Measurements from ENCODE around the gene DOP1B. TPM values are rescaled to one million over a fixed set of nuclear protein-coding genes. Genes with fewer than 3 reads are reported as not detected.
A peak's percentile ranks its signal among the peaks of the same experiment; 100 is the strongest.

The DOP1B gene
- total and polyA plus RNA-seq, 7 experiments from 2014 or later: 3.8 to 34.0 (median 13.1) TPM

DNA sequence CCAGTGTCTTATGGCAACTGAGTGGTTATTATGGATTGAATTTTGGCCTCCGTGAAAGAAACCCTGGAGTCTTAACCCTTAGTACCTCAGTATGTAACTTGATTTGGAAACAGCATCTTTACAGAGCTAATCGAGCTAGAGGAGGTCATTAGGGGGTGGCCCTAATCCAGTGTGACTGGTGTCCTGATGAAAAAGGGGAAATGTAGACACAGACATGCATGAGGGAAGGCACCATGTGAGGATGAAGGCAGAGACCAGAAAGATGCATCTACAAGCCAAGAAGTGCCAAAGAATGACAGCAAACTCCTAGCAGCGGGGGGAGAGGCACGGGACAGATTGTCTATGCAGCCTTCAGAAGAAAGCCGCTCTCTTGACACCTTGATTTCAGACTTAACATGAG, 14.7 kb downstream of the DOP1B start:
- peak overlapping the region in 6 of 9 donors; percentile 28 to 80 (median 40) for H3K27ac Mint-ChIP-seq
- ATAC-seq (no peak), DNase-seq (no peak)
- Histone ChIP-seq H3K27ac (ENCODE audit: low read depth, low read length) (no peak overlapping the region), H3K4me1 (ENCODE audit: control insufficient read depth in 2 of 2, insufficient read depth in 2 of 2, low read length in 2 of 2) (peaks cover 9 to 12% of the 10 kb centered on the region in 2 donors), H3K9me3 (ENCODE audit: control insufficient read depth in 2 of 3, low read length in 3 of 3) (no peaks in the 10 kb centered on the region), H3K36me3 (ENCODE audit: control insufficient read depth in 2 of 3, insufficient read depth in 3 of 3, low read length in 3 of 3) (peaks cover 0 to 29% (median 5%) of the 10 kb centered on the region in 3 experiments), H3K27me3 (ENCODE audit: control insufficient read depth in 2 of 2, insufficient read depth in 2 of 2, low read length in 2 of 2) (no peaks in the 10 kb centered on the region), H3K4me3 (ENCODE audit: low read length) (no peak overlapping the region)
- POLR2A ChIA-PET: no interaction called here
- H3K27me3 Mint-ChIP-seq: no peaks in the 10 kb centered on the region
- intact Hi-C loops (cut with micrococcal nuclease): loop anchor here in 1 of 2 donors (5.0 kb wide), 1 partner anchor 36 kb away; no protein-coding TSS in a partner anchor
- peaks cover 7 to 26% (median 21%) of the 10 kb centered on the region in 7 donors for H3K4me1 Mint-ChIP-seq
- no peak overlapping the region for H3K4me3 Mint-ChIP-seq
- peaks cover 9 to 32% (median 23%) of the 10 kb centered on the region in 5 donors for H3K36me3 Mint-ChIP-seq
- CTCF ChIA-PET: no interaction called here
- no peaks in the 10 kb centered on the region for H3K9me3 Mint-ChIP-seq

DNA sequence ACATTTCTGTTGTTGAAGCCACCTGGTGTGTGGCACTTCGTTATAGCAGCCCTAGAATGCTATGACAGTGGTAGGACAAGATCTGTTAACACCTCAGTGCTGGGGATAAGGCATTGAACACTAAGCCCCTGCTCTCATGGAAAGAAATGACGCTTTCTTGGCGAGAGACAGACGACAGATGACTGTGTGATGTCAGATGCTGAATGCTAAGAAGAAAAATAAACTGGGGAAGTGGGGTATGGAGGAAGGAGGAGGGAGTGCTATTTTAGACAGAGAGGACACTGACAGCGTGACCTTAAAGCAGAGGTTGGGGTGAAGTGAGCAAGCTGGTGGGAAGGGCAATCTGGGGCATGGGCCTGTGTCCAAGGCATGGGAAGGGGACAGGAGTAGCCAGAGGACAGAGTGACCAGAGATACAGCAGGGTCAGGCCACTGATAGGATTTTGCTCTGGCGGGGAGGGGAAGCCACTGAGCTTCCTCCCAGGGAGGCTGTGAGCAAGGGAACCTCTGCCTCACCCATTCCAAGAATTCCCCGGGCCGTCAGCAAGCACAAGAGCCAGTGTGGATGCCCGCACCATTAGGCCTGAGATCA, 15.2 kb downstream of the DOP1B start:
- H3K4me3 Mint-ChIP-seq: peak overlapping the region in 1 of 10 donors; percentile 58
- no peaks in the 10 kb centered on the region for H3K9me3 ChIP-seq (ENCODE audit: control insufficient read depth in 2 of 3, low read length in 3 of 3)
- H3K4me3 ChIP-seq (ENCODE audit: low read length): no peak overlapping the region
- DNase-seq (no peak), ATAC-seq (no peak)
- H3K4me1 ChIP-seq (ENCODE audit: control insufficient read depth in 2 of 2, insufficient read depth in 2 of 2, low read length in 2 of 2): peaks cover 9 to 14% of the 10 kb centered on the region in 2 donors
- H3K36me3 ChIP-seq (ENCODE audit: control insufficient read depth in 2 of 3, insufficient read depth in 3 of 3, low read length in 3 of 3): peaks cover 0 to 24% (median 5%) of the 10 kb centered on the region in 3 experiments
- H3K4me1 Mint-ChIP-seq: peaks cover 7 to 26% (median 21%) of the 10 kb centered on the region in 7 donors
- H3K27me3 Mint-ChIP-seq: no peaks in the 10 kb centered on the region
- no peaks in the 10 kb centered on the region for H3K27me3 ChIP-seq (ENCODE audit: control insufficient read depth in 2 of 2, insufficient read depth in 2 of 2, low read length in 2 of 2)
- CTCF ChIA-PET: no interaction called here
- POLR2A ChIA-PET: no interaction called here
- H3K27ac Mint-ChIP-seq: peak overlapping the region in 6 of 9 donors; percentile 31 to 93 (median 46)
- intact Hi-C loops (cut with micrococcal nuclease): loop anchor here in 1 of 2 donors (5.0 kb wide), 1 partner anchor 35 kb away; no protein-coding TSS in a partner anchor
- peaks cover 9 to 27% (median 21%) of the 10 kb centered on the region in 5 donors for H3K36me3 Mint-ChIP-seq
- no peak overlapping the region for H3K27ac ChIP-seq (ENCODE audit: low read depth, low read length)
- no peaks in the 10 kb centered on the region for H3K9me3 Mint-ChIP-seq

DNA sequence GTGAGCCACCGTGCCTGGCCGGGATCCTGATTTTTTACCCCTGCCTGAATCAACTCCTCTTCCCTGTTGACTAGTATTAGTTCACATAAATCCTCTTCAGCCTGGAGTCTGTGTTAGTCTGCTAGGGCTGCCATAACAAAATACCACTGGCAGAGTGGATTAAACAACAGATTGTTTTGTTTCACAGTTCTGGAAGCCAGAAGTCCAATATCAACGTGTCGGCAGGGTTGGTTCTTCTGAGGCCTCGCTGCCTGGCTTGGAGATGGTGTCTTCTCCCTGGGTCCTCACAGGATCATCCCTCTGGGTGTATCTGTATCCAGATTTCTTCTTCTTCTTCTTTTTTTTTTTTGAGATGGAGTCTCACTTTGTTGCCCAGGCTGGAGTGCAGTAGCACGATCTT, 18.2 kb downstream of the DOP1B start:
- intact Hi-C loops (cut with micrococcal nuclease): loop anchor here (1.0 to 5.0 kb wide), 4 partner anchors 18 to 34 kb away; partner anchors contain the start of gene DOP1B (in 2 of the 2)
- POLR2A ChIA-PET: interaction anchor here (1.1 to 2.4 kb wide), 6 partner anchors 13 to 145 kb away, joined by 3 to 8 read pairs (median 6); partner anchors contain the start of gene MORC3
- ATAC-seq (no peak), DNase-seq (no peak)
- Mint-ChIP-seq H3K4me1 (peaks cover 7 to 33% (median 24%) of the 10 kb centered on the region in 7 donors), H3K4me3 (peak overlapping the region in 2 of 10 donors; percentile 7 to 39), H3K36me3 (peaks cover 7 to 20% (median 15%) of the 10 kb centered on the region in 5 donors), H3K9me3 (no peaks in the 10 kb centered on the region), H3K27me3 (no peaks in the 10 kb centered on the region), H3K27ac (peak overlapping the region in 6 of 9 donors; percentile 47 to 85 (median 64))
- Histone ChIP-seq H3K4me1 (ENCODE audit: control insufficient read depth in 2 of 2, insufficient read depth in 2 of 2, low read length in 2 of 2) (peaks cover 9 to 14% of the 10 kb centered on the region in 2 donors), H3K9me3 (ENCODE audit: control insufficient read depth in 2 of 3, low read length in 3 of 3) (no peaks in the 10 kb centered on the region), H3K27ac (ENCODE audit: low read depth, low read length) (no peak overlapping the region), H3K27me3 (ENCODE audit: control insufficient read depth in 2 of 2, insufficient read depth in 2 of 2, low read length in 2 of 2) (no peaks in the 10 kb centered on the region), H3K36me3 (ENCODE audit: control insufficient read depth in 2 of 3, insufficient read depth in 3 of 3, low read length in 3 of 3) (peaks cover 0 to 8% (median 0%) of the 10 kb centered on the region in 3 experiments), H3K4me3 (ENCODE audit: low read length) (no peak overlapping the region)
- CTCF ChIA-PET: interaction anchor here (0.7 to 2.5 kb wide), 6 partner anchors 10 to 148 kb away, joined by 3 to 13 read pairs (median 4); no protein-coding TSS in a partner anchor

- DNase-seq (peak in 5 of 9 donors; percentile 3 to 33 (median 14)), ATAC-seq (peak; percentile 30)
- Mint-ChIP-seq H3K4me1 (peaks cover 7 to 33% (median 24%) of the 10 kb centered on the region in 7 donors), H3K27me3 (no peaks in the 10 kb centered on the region), H3K27ac (peak overlapping the region in 8 of 9 donors; percentile 42 to 87 (median 84)), H3K9me3 (no peaks in the 10 kb centered on the region), H3K4me3 (peak overlapping the region in 2 of 10 donors; percentile 12 to 16), H3K36me3 (peaks cover 4 to 21% (median 9%) of the 10 kb centered on the region in 5 donors)
- Histone ChIP-seq H3K4me1 (ENCODE audit: control insufficient read depth in 2 of 2, insufficient read depth in 2 of 2, low read length in 2 of 2) (peaks cover 9 to 14% of the 10 kb centered on the region in 2 donors), H3K4me3 (ENCODE audit: low read length) (no peak overlapping the region), H3K27ac (ENCODE audit: low read depth, low read length) (no peak overlapping the region), H3K9me3 (ENCODE audit: control insufficient read depth in 2 of 3, low read length in 3 of 3) (no peaks in the 10 kb centered on the region), H3K27me3 (ENCODE audit: control insufficient read depth in 2 of 2, insufficient read depth in 2 of 2, low read length in 2 of 2) (no peaks in the 10 kb centered on the region), H3K36me3 (ENCODE audit: control insufficient read depth in 2 of 3, insufficient read depth in 3 of 3, low read length in 3 of 3) (peaks cover 0 to 4% (median 0%) of the 10 kb centered on the region in 3 experiments)
- ChIA-PET POLR2A (interaction anchor here (0.6 kb wide), 2 partner anchors 140 to 1342 kb away, joined by 3 to 5 read pairs; no protein-coding TSS in a partner anchor), CTCF (interaction anchor here (0.9 to 1.3 kb wide), 2 partner anchors 9 to 34 kb away, joined by 3 to 4 read pairs; no protein-coding TSS in a partner anchor)
- intact Hi-C loops (cut with micrococcal nuclease): loop anchor here in 1 of 2 donors (2.0 kb wide), 1 partner anchor 33 kb away; no protein-coding TSS in a partner anchor
Measured at GRCh38 chr21:36175771-36176565, 19.3 kb downstream of the DOP1B start.

DNA sequence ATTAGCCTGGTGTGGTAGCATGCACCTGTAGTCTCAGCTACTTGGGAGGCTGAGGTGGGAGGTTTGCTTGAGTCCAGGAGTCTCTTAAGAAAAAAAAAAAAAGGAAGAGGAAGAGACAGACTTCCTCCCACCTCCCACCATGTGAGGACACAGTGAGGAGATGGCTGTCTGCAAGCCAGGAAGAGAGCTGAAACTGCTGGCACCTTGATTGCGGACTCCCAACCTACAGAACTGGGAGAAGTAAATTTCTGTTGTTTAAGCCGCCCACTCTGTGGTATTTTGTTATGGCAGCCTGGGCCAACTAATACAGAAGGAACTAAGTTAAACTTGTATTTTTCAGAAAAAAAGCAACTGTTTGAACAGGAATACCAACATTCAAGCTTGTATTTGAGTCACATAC, 21.7 kb downstream of the DOP1B start:
- ATAC-seq (no peak), DNase-seq (no peak)
- no peaks in the 10 kb centered on the region for H3K9me3 Mint-ChIP-seq
- no peak overlapping the region for H3K4me3 ChIP-seq (ENCODE audit: low read length)
- intact Hi-C loops (cut with micrococcal nuclease): no loop called here
- CTCF ChIA-PET: no interaction called here
- no peak overlapping the region for H3K27ac ChIP-seq (ENCODE audit: low read depth, low read length)
- no peak overlapping the region for H3K27ac Mint-ChIP-seq
- peaks cover 9 to 14% of the 10 kb centered on the region in 2 donors for H3K4me1 ChIP-seq (ENCODE audit: control insufficient read depth in 2 of 2, insufficient read depth in 2 of 2, low read length in 2 of 2)
- H3K4me3 Mint-ChIP-seq: no peak overlapping the region
- H3K36me3 ChIP-seq (ENCODE audit: control insufficient read depth in 2 of 3, insufficient read depth in 3 of 3, low read length in 3 of 3): peaks cover 0 to 2% (median 0%) of the 10 kb centered on the region in 3 experiments
- POLR2A ChIA-PET: interaction anchor here (0.6 kb wide), 1 partner anchor 115 kb away, joined by 4 read pairs; no protein-coding TSS in a partner anchor
- H3K4me1 Mint-ChIP-seq: peaks cover 7 to 29% (median 17%) of the 10 kb centered on the region in 7 donors
- no peaks in the 10 kb centered on the region for H3K27me3 Mint-ChIP-seq
- H3K9me3 ChIP-seq (ENCODE audit: control insufficient read depth in 2 of 3, low read length in 3 of 3): no peaks in the 10 kb centered on the region
- peaks cover 3 to 19% (median 4%) of the 10 kb centered on the region in 5 donors for H3K36me3 Mint-ChIP-seq
- no peaks in the 10 kb centered on the region for H3K27me3 ChIP-seq (ENCODE audit: control insufficient read depth in 2 of 2, insufficient read depth in 2 of 2, low read length in 2 of 2)

- ChIA-PET POLR2A (no interaction called here), CTCF (no interaction called here)
- H3K9me3 ChIP-seq (ENCODE audit: control insufficient read depth in 2 of 3, low read length in 3 of 3): no peaks in the 10 kb centered on the region
- H3K4me1 ChIP-seq (ENCODE audit: control insufficient read depth in 2 of 2, insufficient read depth in 2 of 2, low read length in 2 of 2): peaks cover under 1 to 12% of the 10 kb centered on the region in 2 donors
- Mint-ChIP-seq H3K4me3 (no peak overlapping the region), H3K36me3 (peaks cover 3 to 19% (median 4%) of the 10 kb centered on the region in 5 donors), H3K27me3 (no peaks in the 10 kb centered on the region), H3K27ac (peak overlapping the region in 1 of 9 donors; percentile 7), H3K9me3 (no peaks in the 10 kb centered on the region), H3K4me1 (peaks cover 7 to 25% (median 12%) of the 10 kb centered on the region in 7 donors)
- H3K4me3 ChIP-seq (ENCODE audit: low read length): no peak overlapping the region
- H3K36me3 ChIP-seq (ENCODE audit: control insufficient read depth in 2 of 3, insufficient read depth in 3 of 3, low read length in 3 of 3): peaks cover 0 to 5% (median 0%) of the 10 kb centered on the region in 3 experiments
- intact Hi-C loops (cut with micrococcal nuclease): no loop called here
- H3K27me3 ChIP-seq (ENCODE audit: control insufficient read depth in 2 of 2, insufficient read depth in 2 of 2, low read length in 2 of 2): no peaks in the 10 kb centered on the region
- ATAC-seq (no peak), DNase-seq (no peak)
- H3K27ac ChIP-seq (ENCODE audit: low read depth, low read length): no peak overlapping the region
Measured at GRCh38 chr21:36179145-36179544, 22.5 kb downstream of the DOP1B start.
